GM06990 (cell line): ENCODE data around the gene SYNE1.

Experiments used
- DNase-seq: peaks from one replicate; pipeline ENCODE4 v3.0.0-alpha.2; 2011; ENCODE audit not compliant: insufficient read length; ENCODE audit errors: extremely low read depth
- H3K27me3 ChIP-seq: replicated peaks from 2 replicates; pipeline ENCODE4 v1.6.0; 2011; ENCODE audit warnings: low read length; ENCODE audit not compliant: control insufficient read depth, insufficient read depth
- H3K36me3 ChIP-seq: 2 replicates; pipeline ENCODE4 v1.5.1; 2011; ENCODE audit warnings: low read length; ENCODE audit not compliant: control insufficient read depth, insufficient read depth
- H3K4me3 ChIP-seq: replicated peaks from 2 replicates; pipeline ENCODE4 v1.5.1; 2011; ENCODE audit warnings: low read depth, mild to moderate bottlenecking, control low read depth, low read length
- TF ChIP-seq, protein P1 (sequence below): IDR thresholded peaks from 2 replicates; pipeline ENCODE4 v1.5.1; 2011; ENCODE audit warnings: low read length, control low read depth, mild to moderate bottlenecking, inconsistent platforms; ENCODE audit not compliant: insufficient read depth, poor library complexity, severe bottlenecking

SYNE1 gene

DNA sequence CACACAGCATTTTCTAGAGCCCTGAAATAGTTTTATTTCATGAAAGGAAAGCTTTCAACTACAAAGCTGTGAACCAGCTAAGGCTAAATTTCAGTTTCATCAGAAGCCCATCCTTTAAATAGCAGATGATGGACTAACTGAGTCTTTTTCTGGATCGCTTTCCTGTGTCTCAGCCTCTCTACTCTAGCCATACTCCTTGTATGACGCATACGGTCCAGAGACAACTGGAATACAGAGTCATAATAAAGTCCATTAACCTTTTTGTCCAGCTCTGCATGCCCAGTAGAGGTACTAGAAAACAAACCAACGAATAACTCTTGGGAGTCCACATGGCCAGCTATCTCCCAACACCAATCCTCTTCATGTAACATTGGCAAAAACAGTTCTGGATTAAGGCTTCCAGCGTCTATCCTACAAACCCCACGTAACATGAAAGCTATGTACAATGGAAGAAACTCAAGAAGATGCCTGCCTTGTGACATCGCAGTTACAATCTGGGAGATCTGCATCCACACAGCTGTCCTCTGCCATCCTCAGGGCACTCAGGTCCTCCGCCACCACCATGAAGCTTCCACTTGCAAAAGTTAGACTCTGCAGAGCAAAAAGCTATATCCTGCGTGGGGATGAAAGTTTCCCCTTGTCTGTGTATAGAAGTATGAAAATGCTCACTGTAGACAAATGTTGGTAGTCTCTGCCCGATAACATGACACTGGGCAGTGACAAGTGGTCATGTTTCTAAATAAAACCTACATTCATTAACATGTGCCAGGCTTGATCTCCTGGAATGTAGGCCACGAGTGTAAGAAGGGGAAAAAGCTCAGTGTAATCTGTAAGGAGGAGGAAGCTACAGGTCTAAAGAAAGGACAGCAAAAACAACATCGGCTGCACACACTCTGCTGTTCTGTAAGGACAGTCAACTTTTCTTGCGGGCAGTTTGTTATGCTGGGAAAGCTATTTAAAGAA, 469.2 kb downstream of the SYNE1 start:
- no peaks in the 10 kb centered on the region for H3K36me3 ChIP-seq
- TF ChIP-seq, protein P1, sequence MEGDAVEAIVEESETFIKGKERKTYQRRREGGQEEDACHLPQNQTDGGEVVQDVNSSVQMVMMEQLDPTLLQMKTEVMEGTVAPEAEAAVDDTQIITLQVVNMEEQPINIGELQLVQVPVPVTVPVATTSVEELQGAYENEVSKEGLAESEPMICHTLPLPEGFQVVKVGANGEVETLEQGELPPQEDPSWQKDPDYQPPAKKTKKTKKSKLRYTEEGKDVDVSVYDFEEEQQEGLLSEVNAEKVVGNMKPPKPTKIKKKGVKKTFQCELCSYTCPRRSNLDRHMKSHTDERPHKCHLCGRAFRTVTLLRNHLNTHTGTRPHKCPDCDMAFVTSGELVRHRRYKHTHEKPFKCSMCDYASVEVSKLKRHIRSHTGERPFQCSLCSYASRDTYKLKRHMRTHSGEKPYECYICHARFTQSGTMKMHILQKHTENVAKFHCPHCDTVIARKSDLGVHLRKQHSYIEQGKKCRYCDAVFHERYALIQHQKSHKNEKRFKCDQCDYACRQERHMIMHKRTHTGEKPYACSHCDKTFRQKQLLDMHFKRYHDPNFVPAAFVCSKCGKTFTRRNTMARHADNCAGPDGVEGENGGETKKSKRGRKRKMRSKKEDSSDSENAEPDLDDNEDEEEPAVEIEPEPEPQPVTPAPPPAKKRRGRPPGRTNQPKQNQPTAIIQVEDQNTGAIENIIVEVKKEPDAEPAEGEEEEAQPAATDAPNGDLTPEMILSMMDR: no peak
- DNase-seq: no peak

DNA sequence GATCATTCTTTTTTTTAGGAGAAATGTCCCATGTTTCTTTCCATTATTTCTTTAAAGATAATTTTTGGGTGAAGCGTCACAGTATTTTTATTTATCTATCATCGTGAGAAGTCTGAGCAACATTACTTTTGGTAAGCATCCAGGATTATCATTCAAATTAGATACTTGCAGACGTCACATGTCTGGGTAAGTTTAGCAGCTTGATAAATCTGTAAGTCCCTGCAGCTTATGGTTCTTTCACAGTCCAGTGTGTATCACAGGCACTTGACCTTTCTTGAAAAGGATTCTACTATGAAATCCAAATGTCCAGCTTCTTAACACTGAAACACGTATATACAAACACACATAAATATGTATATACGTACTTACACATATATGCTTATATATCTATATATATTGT, 470.3 kb downstream of the SYNE1 start:
- Histone ChIP-seq H3K27me3 (no peaks in the 10 kb centered on the region), H3K36me3 (no peaks in the 10 kb centered on the region), H3K4me3 (no peak overlapping the region)
- TF ChIP-seq, protein P1: no peak
- DNase-seq: no peak

More for the DNA sequence above, 469.2 kb downstream of the SYNE1 start:
- Histone ChIP-seq H3K4me3 (no peak overlapping the region), H3K27me3 (no peaks in the 10 kb centered on the region)

DNA sequence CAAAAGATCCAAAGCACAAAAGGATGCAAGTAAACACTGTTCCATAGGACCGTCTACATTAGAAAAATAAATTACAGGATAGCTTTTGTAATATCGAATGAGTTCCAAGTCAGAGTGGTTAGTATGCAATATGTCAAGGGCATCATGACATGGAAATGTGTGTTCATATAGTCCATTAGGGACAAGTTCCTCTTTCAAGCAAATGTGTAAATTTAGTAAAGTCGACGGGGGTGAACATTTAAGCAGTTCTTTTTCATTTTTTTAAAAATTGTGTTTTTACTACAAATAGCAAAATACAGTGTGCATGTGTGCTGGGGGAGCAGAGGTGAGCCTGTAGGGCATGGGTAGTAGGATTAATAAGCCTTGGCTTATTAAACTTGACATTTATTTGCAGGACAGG, 470.7 kb downstream of the SYNE1 start:
- TF ChIP-seq, protein P1: no peak
- no peak for DNase-seq
- no peak overlapping the region for H3K4me3 ChIP-seq
- no peaks in the 10 kb centered on the region for H3K36me3 ChIP-seq
- H3K27me3 ChIP-seq: no peaks in the 10 kb centered on the region

DNA sequence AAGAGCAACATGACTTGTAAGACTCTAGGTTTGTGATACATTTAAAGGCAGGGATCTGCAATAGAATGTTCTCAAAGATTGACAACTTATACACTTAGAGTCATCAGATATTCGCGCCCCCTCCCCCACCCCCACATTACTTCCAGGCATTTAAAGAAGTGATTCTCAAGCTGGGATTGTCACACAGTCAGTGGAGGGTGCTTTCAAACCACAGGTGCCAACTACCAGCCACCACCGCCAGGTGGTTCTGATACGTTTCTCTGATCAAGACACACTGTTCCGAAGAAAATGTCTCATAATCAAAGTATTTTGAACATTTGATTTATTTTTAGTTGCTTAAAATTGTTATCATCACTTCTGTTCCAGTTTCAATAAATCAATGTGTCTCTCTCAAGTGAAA, 472.2 kb downstream of the SYNE1 start:
- Histone ChIP-seq H3K4me3 (no peak overlapping the region), H3K27me3 (no peaks in the 10 kb centered on the region), H3K36me3 (no peaks in the 10 kb centered on the region)
- TF ChIP-seq, protein P1: no peak
- DNase-seq: no peak

DNA sequence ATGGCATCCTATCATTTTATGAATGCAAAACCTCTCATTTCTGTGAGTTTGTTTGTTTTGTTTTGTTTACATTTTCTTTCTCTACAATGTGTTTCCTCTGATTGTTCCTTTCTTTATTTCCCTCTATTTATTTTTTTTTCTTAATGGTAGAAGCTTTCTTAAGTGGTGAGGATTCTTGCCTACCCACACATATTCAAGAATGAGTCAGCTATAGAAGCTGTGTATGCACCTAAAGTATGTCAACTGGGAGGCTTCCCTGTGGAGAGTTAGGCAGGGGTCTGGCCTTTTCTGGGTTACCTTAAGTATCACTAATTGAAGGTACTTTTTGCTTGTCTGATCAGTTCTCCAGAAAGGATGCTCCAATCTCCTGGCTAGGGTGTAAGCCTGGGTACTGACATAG, 475.7 kb downstream of the SYNE1 start:
- DNase-seq: no peak

More for the DNA sequence above, 475.7 kb downstream of the SYNE1 start:
- Histone ChIP-seq H3K27me3 (no peaks in the 10 kb centered on the region), H3K36me3 (no peaks in the 10 kb centered on the region), H3K4me3 (no peak overlapping the region)
- TF ChIP-seq, protein P1: no peak
